GM19372 (cell line): ENCODE results near the gene CXCR3.

Experiments
- ATAC-seq: cut with Tn5 transposase; IDR thresholded peaks from one replicate; pipeline ENCODE4 v1.9.1; 2021; ENCODE audit warnings: mild to moderate bottlenecking, low read depth, moderate library complexity; ENCODE audit not compliant: unreplicated experiment

CXCR3 gene

DNA sequence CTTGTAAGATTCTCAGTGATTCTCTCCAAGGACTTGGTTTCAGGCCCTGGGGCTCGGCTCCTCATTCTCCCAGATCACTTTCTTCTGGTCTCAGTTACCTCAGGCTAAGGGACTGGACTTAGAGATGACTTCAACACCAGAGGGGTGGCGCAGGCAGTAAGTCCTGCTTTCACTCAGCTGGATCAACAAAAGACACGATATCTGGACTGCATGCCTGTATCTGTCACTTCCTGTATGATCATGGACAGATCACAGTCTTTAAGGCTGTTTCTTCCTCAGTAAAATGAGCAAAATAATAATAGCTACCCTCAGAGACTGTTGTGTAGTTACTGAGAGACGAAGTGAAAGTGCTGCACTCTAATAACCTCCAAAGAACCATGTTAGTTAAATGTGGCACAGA lies 19.5 kb upstream of the CXCR3 start:
- ATAC-seq = no peak

GRCh38 chrX:71637253-71637618 lies 18.9 kb upstream of the CXCR3 start:
- no peak for ATAC-seq

DNA sequence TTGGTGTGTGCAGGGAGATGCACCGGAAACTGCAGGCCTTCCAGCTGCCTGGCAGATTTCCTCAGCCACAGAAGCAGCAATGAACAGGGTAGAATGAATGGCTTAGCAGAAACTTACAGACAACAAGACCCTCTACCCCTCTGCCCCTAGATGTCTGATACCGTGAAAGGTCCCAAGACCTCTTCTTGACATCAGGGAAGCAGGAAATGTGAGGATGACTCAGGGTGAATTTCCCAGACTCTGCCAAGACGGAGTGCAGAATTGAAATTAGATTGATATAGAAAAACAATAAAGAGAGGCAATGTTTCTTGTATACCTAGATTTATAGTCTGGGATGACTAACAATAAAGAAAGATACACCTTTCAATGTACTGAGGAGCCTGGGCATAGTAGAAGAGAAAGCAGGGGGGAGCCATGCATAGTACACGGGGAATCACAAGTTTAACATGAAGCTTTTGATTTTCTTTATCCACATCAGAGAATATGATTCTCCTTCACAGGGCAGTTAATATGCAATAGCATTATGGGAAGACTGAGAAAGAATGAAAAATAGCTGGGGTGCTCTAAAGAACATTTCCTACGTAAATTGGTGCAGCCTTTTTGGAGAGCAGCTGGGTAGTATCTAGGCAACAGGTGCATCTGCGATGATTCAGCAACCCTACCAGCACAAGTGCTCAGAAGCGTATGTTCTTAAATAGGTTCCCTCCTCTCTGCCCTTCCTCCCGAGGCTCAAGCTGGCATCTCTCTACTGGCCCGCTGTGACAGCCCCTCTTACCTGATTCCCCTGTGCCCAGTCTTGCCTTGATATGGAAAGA lies 18.3 kb upstream of the CXCR3 start:
- ATAC-seq = no peak

GRCh38 chrX:71634366-71634765 lies 16.1 kb upstream of the CXCR3 start:
- ATAC-seq = no peak

- ATAC-seq = no peak
Measured at GRCh38 chrX:71632923-71633657, 14.8 kb upstream of the CXCR3 start.

GRCh38 chrX:71629467-71629866 lies 11.2 kb upstream of the CXCR3 start:
- ATAC-seq = no peak

GRCh38 chrX:71627588-71628404 lies 9.5 kb upstream of the CXCR3 start:
- ATAC-seq = no peak

- no peak for ATAC-seq
Measured at GRCh38 chrX:71626576-71626975, 8.3 kb upstream of the CXCR3 start.

DNA sequence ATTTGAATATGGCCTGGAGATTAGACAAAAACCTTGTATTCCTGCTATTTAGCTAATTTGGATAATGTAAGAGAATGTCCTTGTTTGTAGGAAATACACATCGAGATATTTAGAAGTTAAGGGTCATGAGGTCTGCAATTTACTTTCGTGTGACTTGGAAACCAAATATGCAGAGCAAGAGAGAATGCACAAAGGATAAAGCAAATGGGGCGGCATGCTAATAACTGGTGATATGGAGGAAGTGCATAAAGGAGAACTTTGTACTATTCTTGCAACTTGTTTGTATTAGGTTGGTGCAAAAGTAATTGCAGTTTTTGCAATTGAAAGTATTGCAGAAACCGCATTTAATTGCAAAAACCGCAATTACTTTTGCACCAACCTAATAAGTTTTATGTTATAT lies 7.2 kb upstream of the CXCR3 start:
- no peak for ATAC-seq

- ATAC-seq = no peak
Measured at GRCh38 chrX:71623714-71624113, 5.4 kb upstream of the CXCR3 start.

DNA sequence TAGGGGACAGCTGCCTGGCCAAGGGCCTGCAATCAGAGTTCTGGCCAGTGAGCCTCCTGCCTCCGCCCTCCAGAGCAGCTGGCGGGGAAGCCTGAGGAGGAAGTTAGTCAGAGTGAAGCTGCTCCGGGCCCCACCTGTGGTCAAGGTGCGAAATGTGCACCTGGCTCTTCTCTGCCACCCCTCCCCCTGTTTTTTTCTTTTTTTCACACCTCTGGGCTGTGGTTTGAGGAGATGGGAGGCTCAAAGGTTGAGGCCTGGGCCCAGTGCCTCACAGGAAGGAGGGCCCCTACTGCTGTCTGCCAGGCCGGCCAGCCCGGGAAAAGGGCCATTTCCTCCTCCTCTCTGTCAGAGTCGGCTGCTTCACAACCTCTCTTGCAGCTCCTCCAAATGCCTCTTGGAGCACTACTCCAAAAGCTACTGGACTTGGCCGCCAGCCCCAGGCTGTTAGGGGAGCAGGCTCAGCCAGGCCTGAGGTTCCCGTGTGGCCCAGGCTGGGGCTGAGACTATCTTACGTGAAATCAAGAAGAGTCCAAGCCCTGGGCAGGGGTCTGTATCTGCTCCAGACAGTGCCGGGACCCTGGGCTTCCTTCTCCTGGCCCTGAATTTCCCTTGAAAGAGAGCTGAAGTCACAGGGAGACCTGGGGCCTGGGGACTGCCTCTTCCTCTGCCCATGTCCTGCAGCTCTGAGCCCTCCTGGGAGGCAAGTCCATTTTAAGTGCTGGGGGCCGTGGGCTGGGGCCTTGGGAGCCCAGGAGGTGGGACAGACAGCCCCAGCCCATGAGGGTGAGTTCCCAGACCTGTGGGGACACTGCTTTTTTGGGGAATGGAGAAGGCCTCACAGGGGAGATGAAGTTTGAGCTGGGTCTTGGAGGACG lies 4.5 kb upstream of the CXCR3 start:
- ATAC-seq = peak; percentile 56

DNA sequence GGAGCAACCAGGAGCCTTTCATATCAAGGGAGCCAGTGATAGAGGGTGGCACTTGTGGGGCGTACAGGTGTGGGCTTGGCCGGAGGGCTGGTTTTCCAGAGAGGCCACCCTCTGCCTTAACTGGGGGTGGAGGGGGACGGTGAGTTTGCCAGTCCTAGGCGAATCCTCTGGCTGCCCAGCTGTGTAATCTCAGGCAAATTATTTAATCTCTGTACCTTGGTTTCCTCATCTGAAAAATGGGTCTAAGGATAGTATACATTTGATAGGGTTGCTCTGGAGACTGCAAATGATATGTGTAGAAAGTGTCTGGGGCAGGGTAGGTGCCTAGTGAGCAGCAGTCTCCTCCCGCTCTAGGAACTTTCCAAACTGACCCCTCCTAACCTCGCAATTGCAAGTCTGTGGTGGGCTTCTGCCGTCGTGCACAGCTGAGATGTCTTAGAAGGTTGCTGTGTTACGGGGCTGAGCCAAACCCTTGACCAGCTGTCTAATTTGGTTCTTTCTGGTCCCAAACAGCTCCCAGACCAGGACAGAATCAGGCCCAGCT lies 3.8 kb upstream of the CXCR3 start:
- ATAC-seq = no peak

DNA sequence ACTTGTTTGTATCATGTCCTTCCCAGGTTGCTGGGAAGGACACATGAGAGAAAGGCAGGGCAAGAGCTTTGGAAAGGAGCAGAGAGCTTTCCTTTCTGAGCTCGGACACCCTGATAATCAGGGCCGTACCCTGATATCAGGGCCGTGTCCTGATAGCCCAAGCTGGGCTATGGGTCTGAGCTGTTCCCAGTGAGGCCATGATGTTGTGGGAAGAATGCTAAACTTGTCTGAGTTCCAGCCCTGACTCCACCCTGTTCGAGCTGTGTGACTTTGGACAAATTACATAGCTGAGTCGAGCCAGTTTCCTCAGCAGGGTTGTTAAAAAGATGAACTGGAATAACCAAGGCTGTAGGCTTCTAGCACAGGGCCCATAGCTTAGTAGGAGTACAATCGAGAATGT lies 3.3 kb upstream of the CXCR3 start:
- ATAC-seq = no peak

DNA sequence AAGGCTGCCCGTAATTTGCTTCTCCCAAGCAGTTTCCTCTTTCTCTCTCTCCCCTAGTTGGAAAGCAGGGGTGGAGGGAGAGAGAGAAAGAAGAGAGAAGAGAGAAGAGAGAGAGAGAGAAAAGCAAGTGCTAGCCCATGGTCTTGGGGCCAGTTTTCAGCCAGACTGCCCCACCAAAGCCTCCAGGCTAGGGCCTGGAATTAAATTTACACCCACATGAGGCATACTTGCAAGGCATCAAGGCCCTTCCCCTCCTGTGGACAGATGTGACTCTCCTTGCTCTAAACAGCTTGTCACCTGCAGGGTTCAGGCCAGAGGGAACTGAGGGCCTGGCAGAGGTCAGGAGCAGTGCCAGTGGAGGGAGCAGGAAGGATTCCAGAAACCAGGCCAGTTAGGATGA lies 1.7 kb upstream of the CXCR3 start:
- no peak for ATAC-seq

GRCh38 chrX:71619193-71619592 lies 882 bp upstream of the CXCR3 start:
- ATAC-seq = no peak

- no peak for ATAC-seq
Measured at GRCh38 chrX:71618787-71619186, 476 bp upstream of the CXCR3 start.

DNA sequence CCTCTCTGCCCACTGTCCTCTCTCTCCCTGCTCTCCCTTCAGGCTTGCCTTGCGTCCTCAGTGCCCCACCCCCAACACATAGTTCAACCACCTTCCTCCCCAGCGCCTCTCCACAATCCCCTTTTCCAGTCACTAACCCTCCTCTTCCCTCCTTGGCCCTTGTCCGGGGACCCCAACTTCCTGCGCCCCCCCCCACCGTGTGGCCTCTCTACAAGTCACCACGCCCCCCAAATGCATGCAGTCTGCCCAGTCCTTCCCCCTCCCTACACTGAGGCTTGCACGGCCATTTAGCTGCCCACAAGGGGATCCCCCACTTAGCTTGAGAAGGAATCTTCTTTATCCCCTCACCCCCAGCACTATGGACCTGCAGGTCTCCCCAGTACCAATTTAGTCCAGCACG lies 569 bp downstream of the CXCR3 start:
- no peak for ATAC-seq

GRCh38 chrX:71616672-71617529 lies 1.4 kb downstream of the CXCR3 start:
- ATAC-seq = no peak

DNA sequence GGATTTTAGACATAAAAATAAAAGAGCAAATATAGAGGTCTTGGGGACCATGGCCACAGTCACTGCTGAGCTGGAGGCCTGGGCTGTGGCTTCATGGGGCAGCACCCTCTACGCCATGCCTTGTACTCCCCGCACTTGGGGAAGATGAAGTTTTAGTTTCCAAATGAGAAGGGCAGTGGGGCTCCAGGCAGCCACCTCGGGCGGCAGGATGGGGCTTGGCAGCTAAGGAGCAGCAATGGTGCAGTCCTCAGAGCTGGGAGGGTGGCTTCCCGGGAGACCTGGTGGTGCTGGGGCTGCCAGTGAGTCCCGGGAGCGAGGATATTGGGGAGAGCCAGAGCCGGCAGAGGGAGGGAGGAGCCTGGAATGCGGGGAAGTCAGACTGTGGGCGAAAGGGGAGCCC lies 2.4 kb downstream of the CXCR3 start:
- no peak for ATAC-seq
